Activated CD4-positive, alpha-beta T cell treated with anti-CD3 and anti-CD28 coated beads, Interleukin-2, Interleukin-4, amounts not matched to agents 100 ng/mL and 50 ng/mL, durations not matched to agents 16 hours and 8 hours (primary cell): ENCODE measurements around the gene OPCML.

Source experiments
- DNase-seq: peaks from one replicate; pipeline ENCODE4 v3.0.0-alpha.2; 2020; ENCODE audit warnings: low spot score

Gene OPCML

DNA sequence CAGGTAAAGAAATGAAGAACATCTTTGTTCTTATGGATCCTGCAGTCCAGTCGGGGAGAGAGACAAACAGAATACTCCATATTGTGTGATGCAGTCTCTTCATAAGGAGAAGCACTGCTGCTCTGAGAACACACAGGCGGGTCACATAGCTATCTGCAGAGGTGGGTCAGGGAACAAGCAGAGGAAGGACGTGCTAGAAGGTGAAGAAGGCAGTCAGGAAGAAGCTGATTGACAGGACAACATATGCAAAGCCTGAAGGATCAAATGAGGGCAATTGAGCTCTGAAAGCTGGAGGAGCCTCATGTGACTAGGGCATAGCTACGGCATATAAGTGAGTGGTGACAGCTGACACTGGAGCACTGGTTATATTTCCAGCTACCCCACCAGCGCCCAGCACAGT, 122.5 kb downstream of the OPCML start:
- no peak for DNase-seq

DNA sequence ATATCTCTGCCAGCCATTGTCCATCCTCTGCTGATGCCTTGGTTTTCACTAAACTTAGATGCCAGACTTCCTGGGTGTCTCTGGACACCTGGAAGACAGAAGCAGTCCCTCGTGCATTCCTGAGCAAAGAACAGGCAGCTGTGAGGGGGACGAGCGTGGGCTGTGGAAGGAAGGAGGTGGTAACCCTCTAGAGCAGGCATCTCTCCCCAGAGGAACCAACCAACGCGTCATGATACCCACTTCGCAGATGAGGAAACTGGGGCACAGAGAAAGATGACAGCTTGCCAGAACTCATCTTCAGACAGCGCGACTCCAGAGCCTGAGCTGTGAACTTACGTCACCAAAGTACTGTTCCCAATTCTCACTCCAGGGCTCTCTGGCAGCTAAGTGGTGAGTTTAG, 123.4 kb downstream of the OPCML start:
- no peak for DNase-seq

DNA sequence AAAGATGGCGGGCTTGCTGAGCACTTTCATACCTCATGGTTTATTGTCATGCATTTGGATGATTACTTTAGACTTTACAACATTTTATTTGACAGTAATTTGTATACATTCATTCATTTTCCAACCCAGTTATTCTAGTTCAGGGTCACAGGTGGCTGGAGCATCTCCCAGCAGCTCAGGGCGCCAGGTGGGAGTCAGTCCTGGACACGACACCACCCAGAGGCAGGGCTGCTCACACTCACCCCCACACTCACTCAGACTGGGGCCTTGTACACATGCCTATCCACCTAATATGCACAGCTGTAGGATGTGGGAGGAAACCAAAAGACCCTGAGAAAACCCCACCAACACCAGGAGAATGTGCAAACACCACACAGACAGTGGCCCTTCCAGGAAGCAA, 123.9 kb downstream of the OPCML start:
- no peak for DNase-seq

DNA sequence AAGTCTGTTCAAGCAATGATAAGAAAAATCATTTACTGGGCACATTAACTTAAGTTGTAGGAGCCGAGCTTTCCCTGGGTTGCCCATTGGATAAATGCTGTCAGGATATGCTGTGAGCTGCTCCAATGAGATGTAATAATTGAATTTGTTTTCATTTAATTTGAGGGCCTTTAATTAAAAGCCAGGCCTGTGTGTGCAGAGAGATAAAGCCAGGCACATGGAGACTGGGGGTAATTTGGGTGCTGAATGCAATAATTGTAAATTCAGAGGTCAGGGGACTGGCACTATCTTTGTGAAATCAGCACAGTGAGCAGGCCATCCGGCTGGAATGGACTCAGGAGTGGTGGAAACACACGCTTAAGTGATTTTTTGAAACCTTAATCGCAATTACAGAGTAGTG, 125.8 kb downstream of the OPCML start:
- no peak for DNase-seq

DNA sequence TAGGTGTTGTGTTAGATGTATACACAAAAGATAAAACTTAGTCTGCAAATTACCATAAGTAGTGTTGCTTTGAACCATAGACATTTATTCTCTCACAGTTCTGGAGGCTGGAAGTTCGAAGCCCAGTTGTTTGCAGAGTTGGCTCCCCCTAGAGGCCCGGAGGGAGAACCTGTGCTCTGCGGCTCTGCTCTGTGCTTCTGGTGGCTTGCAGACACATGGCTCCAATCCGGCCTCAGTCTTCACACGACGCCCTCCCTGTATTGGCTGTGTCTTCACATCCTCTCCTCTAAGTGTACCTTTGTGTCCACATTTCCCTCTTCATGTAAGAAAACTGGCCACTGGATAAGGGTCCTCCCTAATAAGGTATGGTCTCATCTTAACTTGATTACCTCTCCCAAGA, 128.4 kb downstream of the OPCML start:
- DNase-seq: peak; percentile 8

DNA sequence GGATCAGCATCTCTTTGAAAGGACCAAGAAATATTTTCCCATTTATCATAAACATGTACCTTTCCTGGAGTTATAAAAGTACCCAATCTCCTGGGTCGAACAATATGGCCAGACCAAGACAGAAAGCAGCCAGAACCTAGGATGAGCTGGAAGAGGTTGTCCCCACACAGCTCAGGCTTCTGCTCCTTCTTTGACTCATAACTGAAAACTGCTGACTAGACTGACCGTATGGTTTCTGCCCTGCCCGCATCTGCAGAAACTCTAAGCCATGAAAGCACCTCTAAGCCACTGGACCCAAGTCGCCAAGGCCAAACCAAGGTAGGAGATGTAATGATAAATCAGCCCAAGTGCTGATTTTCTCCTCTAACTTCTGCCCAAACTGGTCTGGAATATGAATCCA, 129.8 kb downstream of the OPCML start:
- DNase-seq: no peak

DNA sequence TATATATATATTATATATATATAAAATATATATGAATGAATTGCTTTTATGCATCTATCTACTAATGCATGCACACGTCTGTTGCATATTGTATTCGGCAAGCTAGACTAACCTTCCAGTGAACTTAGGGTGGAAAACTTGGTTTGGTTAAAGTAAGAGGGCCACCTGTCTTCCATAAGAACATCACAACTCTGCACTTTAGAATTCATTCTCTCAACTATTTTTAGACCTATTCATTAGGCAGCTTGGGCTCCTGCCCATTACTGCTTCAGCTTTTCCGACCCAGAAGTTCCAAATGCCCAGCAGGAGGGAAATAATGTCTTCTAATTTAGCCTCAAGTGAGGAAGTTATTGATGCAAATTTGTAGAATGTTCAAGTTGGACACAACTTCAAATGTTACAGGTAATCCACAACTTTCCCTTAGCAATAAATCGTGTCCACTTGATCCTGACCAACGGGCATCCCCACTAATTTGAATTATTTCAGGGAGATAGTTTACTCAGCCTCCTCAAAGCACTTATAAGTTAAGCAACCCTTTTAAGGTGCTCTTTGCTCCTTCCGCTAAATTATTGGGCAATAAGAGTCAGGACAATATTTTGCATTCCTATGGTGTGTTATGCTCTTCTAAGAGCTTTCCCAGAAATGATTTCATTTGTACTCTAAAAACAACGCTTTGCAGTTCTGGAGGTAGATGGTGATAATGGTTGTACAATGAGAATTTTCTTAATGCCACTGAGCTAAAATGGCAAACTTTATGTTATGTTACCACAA, 132.3 kb downstream of the OPCML start:
- no peak for DNase-seq

DNA sequence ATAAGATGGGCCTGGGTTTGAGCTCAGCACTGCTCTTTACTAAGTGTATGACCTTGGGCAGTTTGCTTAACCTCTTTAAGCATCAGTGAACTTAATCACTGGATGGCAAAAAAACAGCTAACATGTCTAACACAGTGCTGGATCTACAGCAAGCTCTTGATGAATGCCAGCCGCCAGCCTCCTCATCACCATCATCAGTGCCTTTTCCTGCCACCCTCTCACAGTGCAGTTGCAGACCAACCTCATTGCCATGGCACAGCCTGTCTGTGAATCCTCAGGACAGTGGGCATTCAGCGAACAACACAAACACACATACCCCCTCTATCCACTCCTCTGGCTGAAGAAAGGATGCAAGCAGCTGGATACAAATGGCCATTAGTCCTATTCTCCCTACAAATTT, 133.0 kb downstream of the OPCML start:
- DNase-seq: no peak

DNA sequence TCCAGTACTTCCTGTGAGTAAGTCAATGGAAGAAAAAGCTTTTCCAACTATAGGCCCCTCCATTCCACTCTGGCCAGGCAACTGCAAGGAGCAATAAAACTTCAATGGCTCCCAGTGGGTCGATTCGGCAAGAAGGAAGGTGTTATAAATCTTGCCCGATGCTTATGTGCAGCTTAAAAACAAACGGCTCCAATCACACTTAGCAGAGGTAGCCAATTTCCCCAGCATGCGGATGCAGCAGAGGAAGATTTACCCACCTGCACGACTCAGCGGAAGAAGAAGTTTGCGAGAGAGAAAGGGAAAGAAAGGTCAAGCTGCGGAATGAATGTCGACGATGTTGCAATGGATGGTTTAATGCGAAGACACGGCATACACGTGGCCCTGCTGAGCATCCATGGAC, 141.5 kb downstream of the OPCML start:
- DNase-seq: no peak

DNA sequence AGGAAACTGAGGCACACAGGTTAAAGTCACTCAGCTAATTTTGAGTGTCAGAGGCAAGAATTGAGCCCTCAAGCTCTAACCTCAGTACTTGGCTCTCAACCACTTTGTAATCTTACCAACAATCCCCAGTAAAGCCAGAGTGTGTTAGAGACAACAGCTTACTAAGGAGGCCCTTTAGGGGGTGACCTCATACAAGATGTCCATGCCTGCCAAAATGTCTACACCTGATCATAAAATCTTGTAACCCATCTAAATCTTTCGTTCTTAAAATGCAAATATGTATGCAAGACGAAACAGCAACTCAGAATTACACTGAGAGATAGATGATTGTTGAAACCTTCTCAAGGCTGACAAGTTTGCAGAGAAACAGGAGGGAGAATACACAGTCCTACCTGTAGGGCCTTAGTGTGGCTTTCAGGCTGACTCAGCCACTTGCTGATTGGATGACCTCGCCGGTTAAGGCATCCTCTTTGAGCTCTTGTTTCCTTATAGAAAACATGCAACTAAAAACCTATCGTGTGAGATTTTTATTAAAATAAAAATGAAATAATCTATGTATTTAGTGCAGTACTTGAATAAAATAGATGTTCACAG, 143.2 kb downstream of the OPCML start:
- no peak for DNase-seq

DNA sequence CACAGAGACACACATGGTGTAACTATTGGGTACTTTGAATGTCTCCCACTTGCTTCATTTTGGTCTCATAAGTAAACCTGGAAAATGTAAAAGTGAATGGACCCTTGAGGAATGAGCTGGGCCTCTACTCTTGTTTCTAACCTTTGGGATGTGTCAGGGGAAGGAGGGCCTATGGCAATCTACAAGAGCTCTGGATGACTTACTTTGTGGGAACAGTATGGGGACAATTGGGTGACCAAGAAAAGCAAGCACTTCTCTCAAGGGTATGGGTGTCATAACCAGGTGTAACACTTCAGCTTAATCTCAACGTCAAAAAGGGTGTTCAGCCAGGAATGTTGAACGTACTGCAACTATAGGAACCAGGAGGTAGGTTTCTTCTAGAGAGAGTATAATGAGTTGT, 144.0 kb downstream of the OPCML start:
- no peak for DNase-seq

DNA sequence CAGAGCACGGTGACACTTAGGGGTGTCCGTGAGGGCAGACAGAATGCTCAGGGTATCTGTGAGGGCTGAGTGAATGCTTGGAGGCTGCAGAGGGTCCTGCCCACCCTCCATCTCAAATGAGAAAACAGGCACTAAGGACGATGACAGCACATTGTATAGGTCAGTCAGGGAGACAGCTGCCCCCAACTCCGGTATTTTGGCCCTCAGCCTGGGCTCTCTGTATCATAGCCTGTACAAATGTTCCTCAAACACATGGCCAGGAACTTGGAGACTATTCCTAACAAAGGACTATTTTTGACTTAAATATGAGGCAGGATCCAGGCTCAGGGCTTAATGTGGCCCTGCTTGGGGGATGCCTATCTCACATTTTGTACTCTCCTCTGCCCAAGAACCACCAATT, 145.4 kb downstream of the OPCML start:
- DNase-seq: no peak

DNA sequence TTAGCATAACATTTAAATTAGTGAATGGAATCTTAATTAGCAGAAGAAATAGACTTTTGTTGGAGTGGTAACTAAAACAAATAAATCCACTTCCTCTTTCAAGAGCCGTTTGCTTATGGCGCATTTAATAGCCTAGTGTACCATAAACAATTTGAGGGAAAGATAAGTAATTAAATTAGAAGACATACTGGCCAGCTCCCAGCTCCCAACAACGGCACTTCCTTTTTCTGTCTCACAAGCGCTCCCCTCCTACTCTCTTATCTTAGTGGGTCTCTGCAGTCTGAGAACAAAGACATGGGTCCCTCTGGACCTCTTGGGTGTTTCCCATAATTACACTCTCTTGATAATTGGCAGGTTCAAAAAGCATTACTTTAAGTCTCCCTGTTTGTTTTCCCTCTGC, 146.0 kb downstream of the OPCML start:
- DNase-seq: no peak

DNA sequence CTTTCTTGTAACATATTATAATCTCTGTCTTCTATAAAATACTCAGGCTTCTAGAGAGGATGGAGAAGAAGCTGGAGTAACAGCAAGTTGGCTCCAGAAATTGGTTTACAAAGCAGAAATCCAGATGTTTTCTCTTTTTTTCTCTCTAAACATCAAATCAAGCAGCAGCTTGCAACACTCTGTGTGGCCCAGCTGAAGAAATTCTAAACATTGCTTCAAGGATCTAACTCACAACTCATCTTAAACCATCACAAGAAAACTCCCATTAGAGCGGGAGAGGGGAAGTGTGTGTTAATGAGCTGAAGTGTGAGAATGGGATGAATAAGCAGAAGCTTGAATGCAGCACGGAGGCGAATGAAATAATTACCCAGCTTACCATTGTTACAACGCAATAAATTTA, 146.5 kb downstream of the OPCML start:
- no peak for DNase-seq

DNA sequence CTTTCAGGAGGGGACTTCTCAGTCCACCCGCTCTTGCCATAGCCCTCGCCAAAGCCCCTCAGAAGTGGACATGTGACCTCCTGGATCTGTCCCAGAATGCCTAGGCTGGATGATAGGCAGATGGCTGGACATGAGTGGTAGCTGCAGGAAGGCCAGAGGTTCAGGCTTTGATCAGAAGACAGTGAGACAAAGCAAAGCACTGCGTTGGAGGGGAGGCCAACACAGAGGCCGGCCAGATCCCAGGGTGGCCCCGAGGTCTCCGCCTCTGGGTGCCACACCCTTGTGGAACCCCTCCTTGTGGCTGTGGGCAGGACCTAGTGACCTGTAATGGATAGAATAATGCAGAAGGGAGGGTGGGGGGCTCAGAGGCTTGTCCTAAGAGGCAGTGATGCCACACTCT, 147.6 kb downstream of the OPCML start:
- no peak for DNase-seq

DNA sequence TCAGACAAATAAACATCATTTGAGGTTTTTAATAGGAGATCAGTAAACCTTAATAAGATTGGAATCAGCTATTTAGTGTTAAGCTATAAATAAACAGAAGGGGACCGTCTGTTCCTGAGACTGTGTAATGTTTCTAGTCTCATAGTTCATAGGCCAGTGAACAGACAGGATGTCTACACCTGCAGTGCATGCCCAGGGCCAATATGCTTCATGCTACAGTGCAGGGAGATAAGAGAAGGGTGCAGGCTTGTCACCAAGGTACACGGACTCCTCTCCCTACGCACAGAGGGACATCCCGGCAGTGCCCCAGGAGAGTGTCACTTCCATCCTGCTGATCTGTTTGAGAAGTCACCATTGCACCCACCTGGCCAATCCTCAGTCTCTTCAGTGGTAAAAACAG, 148.6 kb downstream of the OPCML start:
- DNase-seq: no peak

DNA sequence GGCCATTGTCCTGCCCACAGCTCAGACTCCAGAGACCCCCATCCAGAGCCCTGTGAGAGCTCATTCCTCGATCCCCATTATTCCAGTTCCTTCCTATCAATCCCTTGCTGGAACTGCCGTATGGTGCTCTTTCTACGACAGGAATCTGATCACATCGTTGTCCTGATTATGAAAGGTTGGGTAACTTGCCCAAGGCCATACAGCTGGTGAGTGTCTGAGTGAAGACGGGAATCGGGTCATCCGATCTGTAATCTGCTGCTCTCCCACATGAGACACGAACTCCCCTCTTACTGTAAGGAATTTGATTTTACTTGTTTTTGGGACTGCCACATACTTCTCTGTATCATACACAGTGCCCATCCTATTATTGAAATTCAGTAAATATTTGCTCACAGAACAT, 149.1 kb downstream of the OPCML start:
- no peak for DNase-seq

DNA sequence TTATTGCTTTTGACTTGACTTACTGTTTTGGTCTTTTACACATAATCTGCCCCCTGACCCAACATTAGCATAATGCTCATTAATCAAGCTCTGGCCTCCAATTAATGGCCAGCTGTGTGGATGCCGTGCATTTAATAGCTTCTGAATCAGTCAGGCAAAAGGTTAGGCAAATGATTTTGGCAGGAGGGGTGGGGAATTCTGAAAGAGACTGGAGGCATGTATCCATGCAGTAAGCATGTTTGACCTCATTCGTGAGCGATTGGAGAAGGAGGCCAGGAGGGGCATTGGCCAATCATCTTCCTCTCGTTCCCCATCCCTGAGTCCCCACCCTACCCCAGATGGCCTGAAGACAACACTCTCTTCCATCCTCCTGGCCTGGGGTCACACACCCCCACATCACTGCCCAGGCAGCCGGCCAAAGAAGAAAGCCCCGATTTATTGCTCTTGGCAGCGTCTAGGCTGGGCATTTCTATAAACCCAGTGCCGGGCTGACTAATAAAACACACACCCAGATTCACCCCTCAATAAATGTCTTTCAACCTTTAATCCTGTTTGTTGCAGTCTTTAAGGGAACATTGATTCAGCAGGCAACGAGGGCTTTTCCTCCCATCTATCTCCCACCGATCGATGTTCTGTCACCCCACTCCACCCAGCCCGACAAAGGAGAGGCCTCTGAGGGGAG, 150.0 kb downstream of the OPCML start:
- no peak for DNase-seq

DNA sequence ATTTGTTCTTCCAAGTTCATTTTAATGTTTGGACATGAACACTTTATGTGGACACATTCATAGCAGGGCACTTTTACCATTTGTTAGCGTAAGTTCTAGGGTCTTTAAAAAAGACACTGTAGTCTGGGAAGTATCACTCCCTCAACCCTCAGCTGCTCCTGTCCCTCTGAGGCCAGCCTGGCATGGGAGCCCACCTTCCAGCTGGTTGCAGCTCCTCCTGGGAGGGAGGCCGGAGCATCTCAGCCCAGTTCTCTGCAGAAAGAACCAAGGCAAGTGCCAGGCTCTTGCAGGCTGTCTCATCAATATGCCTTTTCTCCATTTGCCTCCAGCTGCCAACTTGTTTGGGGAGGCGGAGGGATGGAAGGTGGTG, 150.6 kb downstream of the OPCML start:
- DNase-seq: no peak

DNA sequence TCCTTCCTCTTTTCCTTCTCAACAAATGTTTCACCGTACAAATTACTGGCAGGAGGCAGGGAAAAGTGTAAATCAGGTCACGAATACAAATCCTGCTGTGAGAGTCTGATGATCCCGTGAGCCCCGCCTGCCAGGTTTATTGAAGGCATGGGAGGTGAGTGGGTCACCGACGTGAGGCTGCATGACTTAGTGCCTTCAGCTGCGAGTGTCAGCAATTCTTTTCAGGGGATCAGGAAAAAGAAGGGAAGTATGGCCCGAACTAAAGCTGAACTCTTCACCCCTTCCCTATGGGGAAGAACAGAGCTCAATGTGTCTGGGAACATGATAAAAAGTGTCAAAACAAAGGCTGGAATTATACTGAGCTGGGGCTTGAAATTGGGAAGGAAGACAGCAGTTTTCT, 166.2 kb downstream of the OPCML start:
- no peak for DNase-seq

DNA sequence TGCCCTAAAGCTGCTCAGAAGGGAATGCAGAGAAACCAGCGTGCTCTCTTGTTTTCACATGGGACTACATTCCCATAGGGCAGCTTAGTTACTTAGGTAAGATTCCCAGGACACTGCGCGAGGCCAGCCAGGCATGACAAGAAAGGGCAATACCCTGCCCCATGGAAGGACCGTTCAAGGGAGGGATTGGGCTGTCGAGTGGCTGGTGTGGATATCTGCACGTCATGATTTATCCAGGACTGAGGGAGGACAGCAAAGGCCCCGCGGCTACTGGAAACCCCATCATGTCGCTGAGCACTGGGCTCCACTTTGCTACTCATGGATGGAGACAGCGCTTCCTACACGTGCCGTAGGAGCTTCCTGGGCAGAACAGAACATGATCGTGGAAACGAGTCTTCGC, 169.4 kb downstream of the OPCML start:
- DNase-seq: no peak

DNA sequence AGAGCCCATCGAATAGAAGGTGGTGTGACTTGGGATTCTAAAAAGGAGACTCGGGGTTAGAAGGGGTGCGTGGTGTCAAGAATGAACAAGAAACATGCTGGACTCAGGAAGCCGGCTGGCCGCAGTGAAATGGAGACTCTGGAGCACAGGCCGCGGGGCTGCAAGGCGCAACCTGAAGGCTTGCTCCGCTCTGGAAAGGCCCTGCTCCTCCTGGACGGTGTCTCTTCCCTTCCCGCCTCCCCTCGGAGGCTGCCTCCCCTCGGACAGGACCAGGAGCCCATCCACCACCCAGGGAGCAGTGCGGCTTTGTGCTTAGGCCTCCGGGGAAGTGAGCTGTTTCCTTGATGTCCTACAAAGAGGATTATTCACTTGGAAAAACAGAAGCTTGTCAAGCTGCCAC, 170.1 kb downstream of the OPCML start:
- DNase-seq: no peak

DNA sequence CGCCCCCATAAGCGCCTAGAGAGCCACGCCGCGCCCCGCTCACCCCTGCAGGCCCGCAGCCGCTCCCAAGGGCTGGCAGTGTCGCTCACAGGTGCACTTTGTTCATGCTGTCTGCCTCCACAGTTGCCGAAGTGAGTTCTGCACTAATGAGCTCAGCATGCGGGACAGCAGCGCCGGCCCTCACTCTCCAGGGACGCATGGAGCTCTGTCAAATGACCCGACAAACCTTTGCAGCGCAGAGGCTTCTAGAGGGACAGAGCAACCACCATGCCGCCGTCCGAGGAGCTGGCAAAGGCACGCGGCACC, 170.7 kb downstream of the OPCML start:
- DNase-seq: no peak
